ENCODE results near the gene PIP5K1A.
"Not testable (repeated sequence)": the region's sequence is repeated elsewhere in the genome, so short reads cannot be mapped to it uniquely, and the experiment has no call there.

The PIP5K1A gene, protein sequence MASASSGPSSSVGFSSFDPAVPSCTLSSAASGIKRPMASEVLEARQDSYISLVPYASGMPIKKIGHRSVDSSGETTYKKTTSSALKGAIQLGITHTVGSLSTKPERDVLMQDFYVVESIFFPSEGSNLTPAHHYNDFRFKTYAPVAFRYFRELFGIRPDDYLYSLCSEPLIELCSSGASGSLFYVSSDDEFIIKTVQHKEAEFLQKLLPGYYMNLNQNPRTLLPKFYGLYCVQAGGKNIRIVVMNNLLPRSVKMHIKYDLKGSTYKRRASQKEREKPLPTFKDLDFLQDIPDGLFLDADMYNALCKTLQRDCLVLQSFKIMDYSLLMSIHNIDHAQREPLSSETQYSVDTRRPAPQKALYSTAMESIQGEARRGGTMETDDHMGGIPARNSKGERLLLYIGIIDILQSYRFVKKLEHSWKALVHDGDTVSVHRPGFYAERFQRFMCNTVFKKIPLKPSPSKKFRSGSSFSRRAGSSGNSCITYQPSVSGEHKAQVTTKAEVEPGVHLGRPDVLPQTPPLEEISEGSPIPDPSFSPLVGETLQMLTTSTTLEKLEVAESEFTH

DNA sequence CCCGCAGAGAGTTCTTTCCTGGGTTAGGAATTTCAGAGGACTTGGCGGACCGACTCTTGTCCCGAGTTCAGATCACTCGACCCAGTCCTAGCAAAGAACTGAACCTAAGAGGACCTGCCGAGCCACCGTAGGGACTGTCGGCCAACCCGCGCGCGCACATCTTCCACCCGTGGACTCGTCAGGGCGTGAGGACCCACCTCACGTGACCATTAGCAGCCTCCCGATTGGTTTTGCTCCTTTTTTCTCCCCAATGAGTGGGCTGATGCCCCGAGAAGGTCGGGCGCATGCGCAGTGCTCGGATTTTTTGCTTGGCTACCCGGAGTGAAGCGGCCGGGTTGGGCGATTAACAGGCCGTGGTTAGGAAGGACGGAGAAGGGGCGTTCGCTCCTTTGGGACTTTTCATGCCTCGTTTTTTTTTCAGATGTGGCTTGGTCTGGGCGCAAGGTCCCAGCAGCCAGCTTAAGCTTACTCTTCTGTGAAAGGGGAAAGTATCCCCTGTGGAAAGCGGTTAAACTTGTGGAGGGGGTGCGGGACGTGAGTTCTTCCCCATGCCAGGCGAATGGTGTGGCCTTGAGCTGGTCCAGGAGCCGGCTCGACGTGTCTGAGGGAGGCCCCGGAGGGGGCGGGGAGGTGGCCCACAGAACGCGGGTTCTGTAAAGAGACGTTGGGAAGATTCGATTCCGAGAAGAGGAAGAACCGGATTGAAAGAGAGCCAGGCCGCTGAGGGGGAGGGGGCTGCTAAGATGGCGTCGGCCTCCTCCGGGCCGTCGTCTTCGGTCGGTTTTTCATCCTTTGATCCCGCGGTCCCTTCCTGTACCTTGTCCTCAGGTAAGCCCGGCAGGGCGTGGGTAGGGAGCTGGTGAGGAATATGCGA, at the start of gene PIP5K1A:
PIP5K1A (plus strand) TSS at position 299 of the 874 bp plus-strand sequence; CDS start at position 744, 445 bp downstream.
- DNase-seq, result peak; percentile 98

DNA sequence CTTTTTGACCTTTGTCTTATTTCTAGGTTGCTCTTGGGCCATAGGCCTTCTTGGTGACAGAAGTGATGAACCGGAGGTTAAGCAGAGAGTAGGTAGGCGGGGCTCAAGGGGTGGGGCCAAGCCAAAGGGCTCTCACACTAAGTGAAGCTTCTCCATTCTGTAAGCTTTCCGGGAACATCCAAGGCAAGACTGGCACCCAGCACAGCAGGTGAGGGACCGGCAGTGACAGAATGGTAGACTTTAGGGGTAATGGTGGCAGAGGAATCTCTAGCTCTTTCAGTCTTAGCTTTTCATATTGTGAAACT, 41.9 kb upstream of the PIP5K1A start, which contains the start of gene TNFAIP8L2:
TNFAIP8L2 (plus strand) TSS at position 135 of the 305 bp plus-strand sequence. CDS start 2,049 bp downstream, outside the sequence.
- DNase-seq, result peak; percentile 82

DNA sequence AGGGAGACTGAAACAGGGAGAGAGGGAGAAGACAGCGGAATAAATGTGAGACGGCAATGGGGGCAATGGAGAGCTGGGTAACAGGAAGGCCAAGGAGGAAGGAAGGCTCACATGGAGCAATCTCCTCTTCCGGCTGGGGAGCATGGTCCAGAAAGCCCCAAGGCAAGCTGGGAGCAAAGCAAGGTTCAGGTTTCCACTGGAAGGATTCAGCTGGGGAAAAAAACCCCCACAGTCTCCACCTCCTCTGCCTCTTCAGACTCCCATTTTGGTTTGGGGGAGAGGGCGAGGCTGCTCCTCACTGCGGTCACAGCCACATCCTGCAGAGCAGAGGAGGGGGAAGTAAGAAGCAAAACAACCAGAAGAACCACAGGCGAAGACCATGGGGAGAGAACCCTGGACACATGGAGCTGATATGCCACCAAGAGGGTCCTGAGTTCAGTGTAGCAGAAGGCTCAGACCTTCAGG, 41.3 kb upstream of the PIP5K1A start:
- DNase-seq, result peak; percentile 60

DNA sequence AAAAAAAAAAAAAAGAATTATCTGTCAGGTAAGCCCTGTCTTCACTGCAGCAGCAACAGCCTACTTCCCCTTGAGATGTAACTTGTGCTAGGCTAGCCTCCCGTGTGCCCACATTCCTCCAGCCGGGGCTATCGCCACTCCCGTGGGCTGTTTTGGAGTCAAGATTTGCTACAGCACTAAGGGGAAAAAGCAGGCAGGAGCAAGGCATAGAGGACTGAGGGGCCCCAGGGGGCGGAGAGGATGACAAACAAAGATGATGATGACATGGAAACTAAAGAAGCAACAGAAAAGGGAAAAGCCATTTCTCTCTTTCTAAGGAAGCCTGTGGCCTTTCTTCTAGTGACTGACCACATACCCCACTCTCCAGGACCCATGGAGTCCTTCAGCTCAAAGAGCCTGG, 40.0 kb upstream of the PIP5K1A start:
- peak; percentile 60 for DNase-seq

DNA sequence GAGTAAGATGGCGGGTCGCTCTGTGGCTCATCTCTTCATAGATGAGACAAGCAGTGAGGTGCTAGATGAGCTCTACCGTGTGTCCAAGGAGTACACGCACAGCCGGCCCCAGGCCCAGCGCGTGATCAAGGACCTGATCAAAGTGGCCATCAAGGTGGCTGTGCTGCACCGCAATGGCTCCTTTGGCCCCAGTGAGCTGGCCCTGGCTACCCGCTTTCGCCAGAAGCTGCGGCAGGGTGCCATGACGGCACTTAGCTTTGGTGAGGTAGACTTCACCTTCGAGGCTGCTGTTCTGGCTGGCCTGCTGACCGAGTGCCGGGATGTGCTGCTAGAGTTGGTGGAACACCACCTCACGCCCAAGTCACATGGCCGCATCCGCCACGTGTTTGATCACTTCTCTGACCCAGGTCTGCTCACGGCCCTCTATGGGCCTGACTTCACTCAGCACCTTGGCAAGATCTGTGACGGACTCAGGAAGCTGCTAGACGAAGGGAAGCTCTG, 39.6 kb upstream of the PIP5K1A start:
- no peak for DNase-seq

DNA sequence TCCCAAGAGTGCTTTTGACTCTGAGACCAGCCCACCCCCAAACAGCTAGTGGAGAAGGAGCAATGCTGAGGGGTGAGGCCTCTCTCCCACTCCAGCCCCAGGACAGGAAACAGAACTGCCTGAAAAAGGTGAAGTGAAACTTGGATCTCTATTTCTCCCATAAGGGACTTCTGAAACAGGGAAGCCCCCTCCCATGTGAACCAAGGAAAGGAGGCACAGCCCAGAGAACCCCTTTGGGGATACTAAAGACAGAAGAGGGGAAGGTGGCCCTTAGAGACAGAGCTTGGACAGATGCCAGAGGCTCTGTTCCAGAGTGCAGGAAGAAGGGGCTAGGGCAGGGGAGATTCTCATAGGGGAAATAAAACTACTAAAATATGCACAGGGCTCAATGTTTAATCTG, 39.0 kb upstream of the PIP5K1A start:
- DNase-seq, result no peak

DNA sequence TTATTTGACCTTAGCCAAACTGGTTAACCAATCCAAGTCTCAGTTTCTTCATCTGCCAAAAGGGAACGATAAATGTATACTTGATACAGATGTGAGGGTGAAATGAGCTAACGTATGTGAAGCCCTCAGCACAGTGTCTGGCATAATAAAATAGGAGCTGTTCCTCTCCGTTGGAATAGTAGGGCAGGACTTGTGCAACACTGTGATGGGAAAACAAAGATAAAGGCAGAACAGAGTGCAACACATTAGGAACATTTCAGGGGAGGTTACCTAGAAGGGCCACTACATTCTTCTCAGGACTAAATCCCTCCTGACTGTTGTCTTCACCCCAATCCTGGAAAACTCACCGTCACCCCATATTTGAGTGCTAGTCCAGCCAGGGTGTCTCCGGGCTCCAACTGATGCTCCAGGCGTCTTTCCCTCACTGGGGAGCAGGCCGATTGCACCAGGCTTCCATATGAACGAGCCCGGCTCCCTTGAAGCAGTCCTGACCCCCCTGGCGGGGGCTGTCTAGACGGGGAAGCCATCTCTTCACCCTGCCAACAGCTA, 33.5 kb upstream of the PIP5K1A start:
- DNase-seq, result no peak

DNA sequence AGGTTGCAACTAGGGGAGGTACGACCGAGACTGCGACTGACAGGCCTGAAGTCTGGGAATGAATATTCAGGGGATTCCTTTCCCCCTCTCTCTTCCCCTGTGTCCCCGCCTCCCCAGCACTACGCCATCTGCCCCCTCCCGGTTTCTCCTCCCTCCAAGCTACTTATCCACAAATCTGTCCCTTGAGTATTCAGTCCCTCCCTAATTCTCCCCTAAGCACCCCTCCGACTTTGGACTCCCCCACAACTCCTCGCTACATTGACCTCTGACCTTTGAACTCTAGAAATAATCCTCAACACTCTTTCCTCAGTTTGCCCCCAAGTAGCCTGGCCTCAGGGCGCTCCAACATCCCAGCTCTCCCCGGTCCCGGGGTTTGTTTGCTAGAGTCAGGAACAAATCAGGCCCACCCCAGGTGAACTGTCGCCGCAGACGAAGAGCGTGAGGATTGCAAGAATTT, 33.0 kb upstream of the PIP5K1A start:
- no peak for DNase-seq

DNA sequence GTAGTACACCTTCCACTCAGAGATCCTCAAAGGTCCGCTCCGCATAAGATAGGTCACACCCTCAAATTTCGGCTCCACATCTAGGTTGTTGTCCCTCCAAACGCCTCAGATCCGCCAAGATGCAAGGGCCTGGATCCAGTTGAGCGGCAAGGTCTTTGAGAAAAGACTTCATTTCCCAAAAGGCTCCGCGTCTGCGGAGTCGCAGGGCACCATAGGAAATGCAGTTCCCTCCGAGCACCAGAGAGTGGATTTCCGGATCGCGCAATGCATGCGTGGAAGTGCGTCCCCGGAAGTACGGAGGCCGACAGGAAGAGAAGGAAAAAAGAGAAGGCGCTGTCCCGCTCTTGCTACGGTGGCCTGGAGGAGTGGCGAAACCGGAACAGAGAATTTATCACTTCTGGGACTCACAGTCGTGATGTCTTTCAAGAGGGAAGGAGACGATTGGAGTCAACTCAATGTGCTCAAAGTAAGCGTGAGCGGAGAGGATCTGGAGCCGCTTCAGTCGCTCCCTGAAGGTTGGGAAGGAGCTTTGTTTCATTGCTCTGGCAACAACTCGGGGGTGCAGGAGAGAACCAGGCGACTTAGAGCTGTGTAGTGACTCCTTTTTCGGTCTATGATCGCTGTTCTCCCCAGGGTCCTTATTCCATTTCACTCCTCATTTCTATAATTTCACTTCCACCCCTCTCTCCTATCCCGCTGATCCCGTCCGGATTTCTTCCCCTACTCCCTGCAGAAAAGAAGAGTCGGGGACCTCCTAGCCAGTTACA, 32.4 kb upstream of the PIP5K1A start, which contains the start of the genes LYSMD1 and SCNM1:
LYSMD1 (minus strand) TSS at position 165 of the 767 bp plus-strand sequence. CDS start 644 bp downstream, outside the sequence.
SCNM1 (plus strand) TSS at position 407 of the 767 bp plus-strand sequence; CDS start at position 416, 9 bp downstream.
- peak; percentile 96 for DNase-seq

DNA sequence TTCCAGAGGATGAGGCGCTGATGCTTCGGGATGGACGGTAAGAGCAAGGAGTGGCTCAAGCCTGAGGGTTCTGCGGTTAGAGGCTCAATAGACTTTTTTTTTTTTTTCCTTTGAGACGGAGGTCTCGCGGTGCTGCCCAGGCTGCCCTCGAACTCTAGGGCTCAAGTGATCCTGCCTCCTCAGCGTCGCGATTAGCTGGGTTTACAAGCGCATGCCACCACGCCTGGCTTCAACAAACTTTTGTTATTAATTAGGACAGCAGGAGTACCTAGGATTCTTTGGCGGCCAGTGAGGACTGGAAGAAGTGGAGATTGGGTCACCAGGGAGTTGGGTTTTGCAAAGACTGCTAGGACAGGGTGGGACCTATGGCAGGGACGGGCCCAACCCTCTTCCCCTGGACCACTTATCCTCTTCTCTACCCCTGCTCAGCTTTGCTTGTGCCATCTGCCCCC, 31.8 kb upstream of the PIP5K1A start:
- no peak for DNase-seq

DNA sequence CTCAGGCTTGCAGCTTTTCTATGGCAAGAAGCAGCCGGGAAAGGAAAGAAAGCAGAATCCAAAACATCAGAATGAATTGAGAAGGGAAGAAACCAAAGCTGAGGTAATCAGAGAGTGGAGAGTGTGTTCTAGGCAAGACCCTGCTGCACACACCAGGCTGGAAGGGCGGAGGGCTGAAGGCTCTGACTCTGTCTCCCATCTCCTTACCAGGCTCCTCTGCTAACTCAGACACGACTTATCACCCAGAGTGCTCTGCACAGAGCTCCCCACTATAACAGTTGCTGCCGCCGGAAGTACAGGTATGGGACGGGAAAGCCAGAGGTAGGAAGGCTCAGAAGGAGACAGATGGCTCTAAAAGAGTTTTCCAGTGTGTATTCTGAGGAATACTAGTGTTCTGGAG, 31.2 kb upstream of the PIP5K1A start:
- DNase-seq, result no peak

DNA sequence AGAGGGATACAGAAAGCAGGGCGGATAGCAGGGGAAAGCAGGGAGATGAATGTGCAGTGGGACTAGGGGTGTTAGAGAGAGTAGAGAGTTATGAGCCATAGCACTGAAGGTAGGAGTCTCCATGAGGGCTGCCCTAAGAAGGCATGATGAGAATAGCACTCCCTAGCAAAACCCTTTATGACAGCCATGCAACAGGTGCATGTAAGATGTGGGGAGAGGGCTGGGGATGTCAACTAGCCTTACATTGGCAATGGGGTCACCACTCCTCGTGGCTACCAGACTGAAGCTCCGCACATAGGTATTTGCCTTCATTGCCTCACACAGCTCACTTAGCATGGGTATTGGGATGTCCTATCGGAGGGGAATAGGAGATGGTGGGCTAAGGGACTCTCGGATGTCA, 27.2 kb upstream of the PIP5K1A start:
- DNase-seq, result no peak

DNA sequence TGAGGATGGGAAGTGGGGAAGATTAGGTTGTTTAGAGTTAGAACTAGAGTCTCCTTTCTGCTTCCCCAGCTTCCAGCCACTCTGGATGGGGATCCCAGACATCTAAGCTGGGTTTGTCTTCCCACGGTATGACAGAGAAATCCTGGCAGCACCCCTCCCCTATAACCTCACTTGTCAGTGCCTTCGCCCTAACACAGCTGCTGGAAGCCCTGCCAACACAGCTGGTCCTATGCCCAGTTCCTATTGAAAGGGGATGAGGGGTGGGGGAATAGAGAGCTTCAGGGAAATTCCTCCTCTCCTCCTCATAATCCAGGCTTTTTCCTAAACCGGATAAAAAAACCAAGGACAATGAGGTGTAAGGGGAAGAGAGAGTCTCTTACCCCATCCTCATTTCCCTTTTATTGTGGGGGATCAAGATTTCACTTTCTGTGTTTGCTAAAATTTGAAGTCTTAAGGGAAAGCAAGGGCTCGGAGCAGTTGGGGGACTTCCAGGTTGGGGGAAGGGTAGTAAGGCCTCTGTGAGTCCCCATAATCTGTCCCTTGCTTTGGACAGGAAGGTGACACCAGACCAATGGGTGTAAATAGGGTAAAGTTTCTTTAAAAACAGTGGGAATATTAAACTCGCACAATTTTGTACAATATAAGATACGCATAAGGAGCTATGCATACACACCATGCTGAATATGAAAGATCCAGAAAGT, 23.2 kb upstream of the PIP5K1A start:
- DNase-seq, result no peak

DNA sequence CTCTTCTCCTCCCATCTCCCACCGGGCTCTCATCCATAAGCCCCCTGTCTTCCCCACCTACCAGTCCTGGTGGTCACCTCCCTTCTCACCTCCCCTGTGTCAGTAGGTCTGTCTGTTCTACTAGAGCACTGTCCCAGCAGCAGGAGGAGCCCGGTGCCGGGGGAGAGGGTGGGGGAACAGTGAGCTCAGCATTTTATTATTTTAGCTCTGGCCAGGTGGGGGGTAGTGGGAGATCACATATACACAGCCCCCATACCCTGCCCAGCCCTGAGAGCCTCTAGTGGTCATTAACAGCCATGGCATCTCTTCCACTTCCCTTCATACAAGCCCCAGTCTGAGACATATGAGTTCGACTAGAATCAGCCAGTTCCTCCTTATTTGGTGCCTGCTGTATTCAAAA, 22.5 kb upstream of the PIP5K1A start, which contains the start of gene TMOD4:
TMOD4 (minus strand) TSS at position 119 of the 400 bp plus-strand sequence. CDS start 1,106 bp downstream, outside the sequence.
- no peak for DNase-seq

DNA sequence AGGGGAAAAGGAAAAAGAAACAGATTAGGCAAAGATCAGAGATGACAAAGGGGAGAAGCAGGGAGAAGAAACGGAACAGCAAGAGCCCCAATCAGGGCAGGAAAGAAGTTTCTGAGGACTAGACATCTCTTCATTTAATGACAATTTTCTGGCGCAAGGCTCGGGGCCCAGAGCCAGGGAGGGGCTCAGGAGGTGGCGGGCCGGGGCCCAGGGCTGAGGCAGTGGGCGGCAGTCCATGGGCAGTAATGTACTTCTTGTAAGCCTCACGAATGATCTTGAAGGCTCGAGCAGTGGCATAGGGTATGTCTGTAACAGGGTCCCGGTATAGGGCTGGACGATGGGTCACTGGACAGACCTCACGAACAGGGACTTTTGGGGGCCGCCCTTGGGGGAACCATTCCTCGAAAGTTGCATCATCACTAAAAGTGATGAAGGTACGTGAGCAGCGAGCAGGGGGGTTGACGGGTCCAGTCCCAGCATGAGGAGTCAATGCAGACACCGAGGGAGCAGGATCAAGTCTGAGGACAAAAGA, 21.8 kb upstream of the PIP5K1A start:
- DNase-seq, result no peak

DNA sequence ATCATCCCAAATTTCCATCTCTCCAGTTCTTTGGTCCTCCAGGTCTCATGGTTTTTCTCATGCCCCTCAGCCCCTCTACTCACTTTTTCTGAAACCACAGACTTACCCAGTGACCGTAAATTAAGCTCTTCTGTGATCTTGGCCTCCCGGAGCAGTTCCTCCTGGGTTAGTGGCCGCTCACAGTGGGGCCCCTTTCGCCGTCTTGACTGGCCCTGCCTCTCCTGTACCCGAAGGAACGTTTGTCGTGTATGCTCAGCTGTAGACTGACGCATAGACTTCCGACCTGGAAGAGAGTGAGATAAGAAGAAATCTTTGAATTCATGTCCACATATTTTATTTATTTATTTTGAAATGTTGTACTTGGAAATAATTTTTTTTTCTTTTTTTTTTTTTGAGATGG, 14.1 kb upstream of the PIP5K1A start:
- DNase-seq, result no peak

DNA sequence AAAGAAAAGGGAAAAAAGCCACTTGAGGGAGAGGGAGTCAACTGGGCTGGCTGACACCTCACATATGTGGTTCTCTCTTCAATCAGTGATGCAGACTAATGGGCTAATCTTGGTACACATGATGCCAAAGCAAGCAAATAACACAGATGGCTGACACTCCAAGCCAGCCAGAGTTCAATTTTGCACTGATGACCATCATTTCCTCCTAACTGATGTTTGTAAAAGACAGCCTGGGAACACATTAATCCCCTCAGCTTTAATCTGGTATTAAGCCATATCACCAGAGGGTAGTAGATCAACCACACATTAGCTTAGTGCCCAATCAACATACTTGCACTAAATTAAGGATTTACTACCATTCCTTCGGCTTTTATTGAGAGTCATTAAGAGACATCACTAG, 11.1 kb upstream of the PIP5K1A start:
- no peak for DNase-seq

DNA sequence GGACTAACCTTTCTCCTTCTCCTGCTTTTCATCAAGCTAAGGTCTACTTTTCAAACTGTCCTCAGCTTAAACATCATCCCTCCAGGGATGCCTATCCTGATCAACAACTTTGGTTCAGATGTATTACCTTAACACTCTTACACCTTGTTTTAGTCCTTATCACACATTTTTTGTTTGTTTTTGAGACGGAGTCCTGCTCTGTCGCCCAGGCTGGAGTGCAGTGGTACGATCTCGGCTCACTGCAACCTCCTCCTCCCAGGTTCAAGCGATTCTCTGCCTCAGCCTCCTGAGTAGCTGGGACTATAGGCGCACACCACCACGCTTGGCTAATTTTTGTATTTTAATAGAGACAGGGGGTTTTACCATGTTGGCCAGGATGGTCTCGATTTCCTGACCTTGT, 9.7 kb upstream of the PIP5K1A start:
- DNase-seq, result not testable (repeated sequence)

DNA sequence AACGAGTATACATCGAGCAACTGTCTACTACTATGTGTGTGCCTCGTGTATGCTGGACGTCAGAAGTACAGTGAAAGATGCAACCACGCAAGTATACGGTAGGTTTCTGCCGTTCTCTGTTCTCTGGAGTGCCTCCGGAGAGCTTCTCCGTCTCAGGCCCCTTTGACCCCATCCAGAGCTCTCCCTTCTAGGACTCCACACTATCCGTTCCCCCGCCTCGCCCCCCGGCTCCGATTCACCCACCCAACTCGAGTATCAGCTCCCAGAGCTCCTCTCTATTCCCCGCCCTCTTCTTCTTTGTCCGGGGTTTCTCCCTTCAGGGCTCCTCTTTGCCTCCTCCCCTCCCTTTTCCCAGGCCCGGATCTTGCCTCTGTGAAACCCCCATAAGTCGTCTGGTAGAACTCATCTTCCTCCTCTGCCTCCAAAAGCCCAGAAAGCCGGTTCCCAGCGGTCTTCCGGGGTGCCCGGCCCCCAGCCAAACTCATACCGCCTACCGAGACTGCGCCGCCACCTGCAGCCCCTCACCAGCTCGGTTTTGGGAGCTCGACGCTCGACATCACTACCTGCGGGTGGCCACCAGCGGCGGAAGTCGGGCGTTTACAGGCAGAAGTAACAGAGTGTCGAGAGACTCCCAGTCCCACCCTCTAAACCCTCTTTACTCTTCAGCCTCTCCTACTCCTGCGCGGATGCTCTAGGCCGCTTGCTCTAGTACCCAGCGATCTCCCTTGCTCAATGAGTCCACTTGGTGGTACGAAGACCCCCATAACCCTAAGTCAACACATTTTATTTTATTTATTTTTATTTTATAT, 8.5 kb upstream of the PIP5K1A start, which contains the start of gene VPS72:
VPS72 (minus strand) TSS at position 561 of the 809 bp plus-strand sequence; CDS start at position 485, 76 bp downstream.
- peak; percentile 89 for DNase-seq

All from activated naive CD4-positive, alpha-beta T cell treated with Interleukin-2 at 50 U/mL for 16 hours (primary cell).